Smooth muscle cell (in vitro differentiated cells): ENCODE data around the gene L3MBTL1. TPM values are rescaled to one million over a fixed set of nuclear protein-coding genes. Genes with fewer than 3 reads are reported as not detected.

Experiments used
- DNase-seq: peaks from one replicate; lab custom pipeline; 2025; ENCODE audit not compliant: unreplicated experiment; lab: John Stamatoyannopoulos, UW
- H2AFZ ChIP-seq: fragments of 200-600 bp; sonication (generic); 2 replicates; pipeline ENCODE4 v1.6.0; 2016; ENCODE audit warnings: antibody characterized with exemption, low read depth, mild to moderate bottlenecking
- H3F3A ChIP-seq: fragments of 200-600 bp; sonication (generic); 2 replicates; pipeline ENCODE4 v1.6.0; 2017; ENCODE audit warnings: antibody characterized with exemption, low read depth
- H3K27ac ChIP-seq: fragments of 200-600 bp; sonication (generic); 2 replicates; pipeline ENCODE4 v1.5.1; 2016; ENCODE audit warnings: low read depth, mild to moderate bottlenecking
- H3K27me3 ChIP-seq: fragments of 200-600 bp; sonication (generic); 2 replicates; pipeline ENCODE4 v1.6.1; 2016; ENCODE audit warnings: low read depth, mild to moderate bottlenecking
- H3K36me3 ChIP-seq: fragments of 200-600 bp; sonication (generic); 2 replicates; pipeline ENCODE4 v1.5.1; 2016; ENCODE audit warnings: low read depth
- H3K4me1 ChIP-seq: fragments of 200-600 bp; sonication (generic); 2 replicates; pipeline ENCODE4 v1.5.1; 2016; ENCODE audit warnings: low read depth
- H3K4me2 ChIP-seq: fragments of 200-600 bp; sonication (generic); 2 replicates; pipeline ENCODE4 v1.6.0; 2016; ENCODE audit warnings: mild to moderate bottlenecking
- H3K4me3 ChIP-seq: fragments of 200-600 bp; sonication (generic); 2 replicates; pipeline ENCODE4 v1.5.1; 2016; ENCODE audit warnings: mild to moderate bottlenecking
- H3K79me2 ChIP-seq: fragments of 200-600 bp; sonication (generic); 2 replicates; pipeline ENCODE4 v1.6.0; 2016; ENCODE audit warnings: low read depth, mild to moderate bottlenecking
- H3K9ac ChIP-seq: fragments of 200-600 bp; sonication (generic); 2 replicates; pipeline ENCODE4 v1.6.0; 2016; ENCODE audit warnings: low read depth
- H3K9me3 ChIP-seq: fragments of 200-600 bp; sonication (generic); replicated peaks from 2 replicates; pipeline ENCODE4 v1.5.1; 2016; ENCODE audit warnings: low read depth
- H4K20me1 ChIP-seq: fragments of 200-600 bp; sonication (generic); 2 replicates; pipeline ENCODE4 v1.6.0; 2016; ENCODE audit warnings: low read depth
- CTCF ChIP-seq: fragments of 200-600 bp; sonication (generic); IDR thresholded peaks from 2 replicates; pipeline ENCODE4 v1.5.1; 2017; ENCODE audit warnings: borderline replicate concordance, mild to moderate bottlenecking, antibody characterized with exemption; ENCODE audit not compliant: insufficient read depth, poor library complexity, severe bottlenecking
- WGBS: methylation state at CpG from one replicate; pipeline ENCODE4 v1.1.7; 2016; ENCODE audit warnings: low lambda C conversion rate; 5-methylcytosine and 5-hydroxymethylcytosine counted together
- polyA plus RNA-seq: library from polyadenylated mRNA; unstranded; fragments of >200 nt; fragmentation: Nextera tagmentation; extraction: Ambion mirVana; gene quantifications from 2 replicates; pipeline ENCODE4 v1.2.1, GENCODE V29; 2016
- total RNA-seq: library from RNA; depleted of rRNA; stranded (reverse); fragments of >200 nt; gene quantifications from 2 replicates; pipeline ENCODE4 v1.2.3, GENCODE V29; 2014

Gene L3MBTL1
- total and polyA plus RNA-seq, 2 experiments from 2014 or later: 7.7 to 8.9 TPM

- Histone ChIP-seq H3K4me3 (no peak overlapping the region), H3K9me3 (no peaks in the 10 kb centered on the region), H3K79me2 (no peaks in the 10 kb centered on the region), H2AFZ (no peak overlapping the region), H3K9ac (no peak overlapping the region), H3K27ac (no peak overlapping the region), H3F3A (no peaks in the 10 kb centered on the region), H3K27me3 (peaks cover 3% of the 10 kb centered on the region), H3K4me1 (no peaks in the 10 kb centered on the region), H3K36me3 (no peaks in the 10 kb centered on the region), H3K4me2 (no peak overlapping the region), H4K20me1 (peaks cover 3% of the 10 kb centered on the region)
- no peak for TF ChIP-seq CTCF
- 82% methylated on average over 3 of the region's 3 CpGs for WGBS
- no peak for DNase-seq
Observed at GRCh38 chr20:43477193-43477592, 30.3 kb upstream of the L3MBTL1 start.

GRCh38 chr20:43477619-43478018 lies 29.9 kb upstream of the L3MBTL1 start:
- no peak for DNase-seq
- Histone ChIP-seq H3K9ac (no peak overlapping the region), H3K27ac (no peak overlapping the region), H2AFZ (no peak overlapping the region), H4K20me1 (no peaks in the 10 kb centered on the region), H3K36me3 (no peaks in the 10 kb centered on the region), H3K79me2 (no peaks in the 10 kb centered on the region), H3K4me3 (no peak overlapping the region), H3K9me3 (no peaks in the 10 kb centered on the region), H3K27me3 (peaks cover 3% of the 10 kb centered on the region), H3K4me1 (no peaks in the 10 kb centered on the region), H3F3A (no peaks in the 10 kb centered on the region), H3K4me2 (no peak overlapping the region)
- no peak for TF ChIP-seq CTCF
- 81% methylated on average over 4 of the region's 4 CpGs for WGBS

GRCh38 chr20:43490038-43490437 lies 17.5 kb upstream of the L3MBTL1 start:
- Histone ChIP-seq H4K20me1 (no peaks in the 10 kb centered on the region), H3F3A (no peaks in the 10 kb centered on the region), H3K36me3 (no peaks in the 10 kb centered on the region), H3K9me3 (no peaks in the 10 kb centered on the region), H3K4me1 (no peaks in the 10 kb centered on the region), H2AFZ (no peak overlapping the region), H3K27me3 (no peaks in the 10 kb centered on the region), H3K4me2 (no peak overlapping the region), H3K4me3 (no peak overlapping the region), H3K9ac (no peak overlapping the region), H3K79me2 (no peaks in the 10 kb centered on the region), H3K27ac (no peak overlapping the region)
- WGBS: 98% methylated on average over 2 of the region's 2 CpGs
- no peak for DNase-seq
- TF ChIP-seq CTCF: no peak

GRCh38 chr20:43492101-43492500 lies 15.4 kb upstream of the L3MBTL1 start:
- H3K27me3 ChIP-seq: no peaks in the 10 kb centered on the region
- H3K4me3 ChIP-seq: no peak overlapping the region
- no peak overlapping the region for H3K4me2 ChIP-seq
- no peaks in the 10 kb centered on the region for H3F3A ChIP-seq
- H3K9ac ChIP-seq: no peak overlapping the region
- no peaks in the 10 kb centered on the region for H3K79me2 ChIP-seq
- no peaks in the 10 kb centered on the region for H4K20me1 ChIP-seq
- H2AFZ ChIP-seq: no peak overlapping the region
- no peak for TF ChIP-seq CTCF
- 71% methylated on average over 3 of the region's 3 CpGs for WGBS
- H3K4me1 ChIP-seq: no peaks in the 10 kb centered on the region
- no peaks in the 10 kb centered on the region for H3K36me3 ChIP-seq
- no peaks in the 10 kb centered on the region for H3K9me3 ChIP-seq
- no peak for DNase-seq
- peak overlapping the region; percentile 35 for H3K27ac ChIP-seq
